Vagina (tissue), 2 donors: ENCODE results near the gene DTD1. TPM values are rescaled to one million over a fixed set of nuclear protein-coding genes. Genes with fewer than 3 reads are reported as not detected.
"Not testable (repeated sequence)": the region's sequence is repeated elsewhere in the genome, so short reads cannot be mapped to it uniquely, and the experiment has no call there.

Source experiments
- DNase-seq, 2 donors: peaks; one replicate each; pipeline ENCODE4 v3.0.0-alpha.2; 2017; ENCODE audit errors: extremely low spot score in 2 of 2
- H3K27ac ChIP-seq: fragments of 200-600 bp; sonication (generic); one replicate; pipeline ENCODE4 v1.5.1; 2019
- H3K27me3 ChIP-seq: fragments of 200-600 bp; sonication (generic); one replicate; pipeline ENCODE4 v1.5.1; 2019
- H3K36me3 ChIP-seq, 2 donors: fragments of 200-600 bp; sonication (generic); one replicate each; pipeline ENCODE4 v1.5.1; 2017 to 2019
- H3K4me1 ChIP-seq: fragments of 200-600 bp; sonication (generic); one replicate; pipeline ENCODE4 v1.5.1; 2019
- H3K4me3 ChIP-seq, 2 donors: fragments of 200-600 bp; sonication (generic); 1 replicate in 1 of 2; 2 replicates in 1 of 2; pipeline ENCODE4 v1.5.1; 2016 to 2019
- H3K9me3 ChIP-seq: fragments of 200-600 bp; sonication (generic); one replicate; pipeline ENCODE4 v1.5.1; 2019
- CTCF ChIP-seq, 3 experiments: fragments of 450-650 bp in 2 of 3; fragments of 200-600 bp in 1 of 3; sonication (generic) in 1 of 3; IDR thresholded peaks; one replicate each; pipeline ENCODE4 v1.5.1; 2017 to 2019; ENCODE audit warnings: antibody characterized with exemption in 3 of 3, mild to moderate bottlenecking in 2 of 3, moderate library complexity in 2 of 3
- POLR2A ChIP-seq, 2 donors: fragments of 450-650 bp; IDR thresholded peaks; one replicate each; pipeline ENCODE4 v1.6.1; 2017; ENCODE audit warnings: antibody characterized with exemption in 2 of 2, mild to moderate bottlenecking in 2 of 2, moderate library complexity in 2 of 2
- POLR2AphosphoS5 ChIP-seq, 2 donors: sonication (generic); formaldehyde crosslinking; IDR thresholded peaks; one replicate each; pipeline ENCODE4 v1.9.0; 2017; ENCODE audit warnings: antibody characterized with exemption in 2 of 2, mild to moderate bottlenecking in 2 of 2, low read depth in 1 of 2; ENCODE audit not compliant: insufficient read depth in 1 of 2
- intact Hi-C: fragments of 100-400 bp; cut with DNase I; formaldehyde crosslinking; loops from one replicate; pipeline ENCODE4 v1.15.1; 2023
- total RNA-seq: library from RNA; depleted of rRNA; stranded (reverse); fragments of >200 nt; gene quantifications from one replicate; pipeline ENCODE4 v1.2.3, GENCODE V29; 2016

DTD1 gene
- total RNA-seq, 1 donor from 2014 or later = 24.1 TPM

- intact Hi-C loops = no loop called here
Observed at GRCh38 chr20:18754653-18755045, 166.8 kb downstream of the DTD1 start.

GRCh38 chr20:18760852-18761251 is 173.0 kb downstream of the DTD1 start:
- not testable (repeated sequence) for H3K27me3 ChIP-seq, H3K27ac ChIP-seq, H3K9me3 ChIP-seq, DNase-seq, H3K36me3 ChIP-seq, H3K4me1 ChIP-seq, H3K4me3 ChIP-seq
- intact Hi-C loops = loop anchor here (10.0 kb wide), 1 partner anchor 64 kb away; no protein-coding TSS in a partner anchor

More at GRCh38 chr20:18754653-18755045, 166.8 kb downstream of the DTD1 start:
- no peak for TF ChIP-seq POLR2A (IDR thresholded peaks at IDR 0.05)
- TF ChIP-seq POLR2AphosphoS5 (IDR thresholded peaks at IDR 0.05; ENCODE audit: insufficient read depth in 1 of 2, low read depth in 1 of 2) = no peak
- TF ChIP-seq CTCF (IDR thresholded peaks at IDR 0.05) = no peak
- Histone ChIP-seq H3K4me3 (no peak overlapping the region), H3K4me1 (no peaks in the 10 kb centered on the region), H3K9me3 (no peaks in the 10 kb centered on the region), H3K36me3 (no peaks in the 10 kb centered on the region), H3K27me3 (no peaks in the 10 kb centered on the region), H3K27ac (no peak overlapping the region)
- no peak for DNase-seq

- Histone ChIP-seq H3K4me3 (no peak overlapping the region), H3K27ac (no peak overlapping the region), H3K9me3 (no peaks in the 10 kb centered on the region), H3K36me3 (peaks cover 0 to 3% of the 10 kb centered on the region in 2 donors), H3K27me3 (no peaks in the 10 kb centered on the region), H3K4me1 (no peaks in the 10 kb centered on the region)
- intact Hi-C loops = loop anchor here (10.0 kb wide), 1 partner anchor 57 kb away; no protein-coding TSS in a partner anchor
- TF ChIP-seq POLR2A (IDR thresholded peaks at IDR 0.05) (no peak), POLR2AphosphoS5 (IDR thresholded peaks at IDR 0.05; ENCODE audit: insufficient read depth in 1 of 2, low read depth in 1 of 2) (no peak), CTCF (IDR thresholded peaks at IDR 0.05) (no peak)
- no peak for DNase-seq
Observed at GRCh38 chr20:18767676-18768075, 179.8 kb downstream of the DTD1 start.

GRCh38 chr20:18773566-18773965 is 185.7 kb downstream of the DTD1 start:
- Histone ChIP-seq H3K9me3 (no peaks in the 10 kb centered on the region), H3K4me3 (no peak overlapping the region), H3K27ac (no peak overlapping the region), H3K36me3 (no peaks in the 10 kb centered on the region), H3K4me1 (no peaks in the 10 kb centered on the region), H3K27me3 (no peaks in the 10 kb centered on the region)
- DNase-seq = no peak
- TF ChIP-seq CTCF (IDR thresholded peaks at IDR 0.05) = no peak
- no peak for TF ChIP-seq POLR2A (IDR thresholded peaks at IDR 0.05)
- TF ChIP-seq POLR2AphosphoS5 (IDR thresholded peaks at IDR 0.05; ENCODE audit: insufficient read depth in 1 of 2, low read depth in 1 of 2) = no peak
- intact Hi-C loops = no loop called here

- Histone ChIP-seq H3K9me3 (no peaks in the 10 kb centered on the region), H3K4me3 (no peak overlapping the region), H3K36me3 (no peaks in the 10 kb centered on the region), H3K4me1 (no peaks in the 10 kb centered on the region), H3K27me3 (no peaks in the 10 kb centered on the region), H3K27ac (no peak overlapping the region)
- no peak for DNase-seq
- intact Hi-C loops = no loop called here
- TF ChIP-seq CTCF (IDR thresholded peaks at IDR 0.05) = no peak
- TF ChIP-seq POLR2A (IDR thresholded peaks at IDR 0.05) = no peak
- TF ChIP-seq POLR2AphosphoS5 (IDR thresholded peaks at IDR 0.05; ENCODE audit: insufficient read depth in 1 of 2, low read depth in 1 of 2) = no peak
Observed at GRCh38 chr20:18774207-18774606, 186.4 kb downstream of the DTD1 start.
